Mucosa of descending colon (tissue), 3 donors: ENCODE measurements around the gene CSNK1G1. TPM values are rescaled to one million over a fixed set of nuclear protein-coding genes. Genes with fewer than 3 reads are reported as not detected.
"Not testable (repeated sequence)": the region's sequence is repeated elsewhere in the genome, so short reads cannot be mapped to it uniquely, and the experiment has no call there.

Experiments used
- ATAC-seq: fragments of 200-7000 bp; cut with Tn5 transposase; one replicate; pipeline ENCODE4 v1.9.1; 2020; ENCODE audit warnings: mild to moderate bottlenecking, moderate library complexity
- DNase-seq, 3 donors: peaks; one replicate each; pipeline ENCODE4 v3.0.0-alpha.2; 2020
- H3K36me3 ChIP-seq: fragments of 200-600 bp; one replicate; pipeline ENCODE4 v1.8.0; 2021; ENCODE audit warnings: low read depth, mild to moderate bottlenecking
- H3K4me1 ChIP-seq: fragments of 200-600 bp; one replicate; pipeline ENCODE4 v1.8.0; 2021; ENCODE audit warnings: low read depth, mild to moderate bottlenecking
- H3K4me3 ChIP-seq: fragments of 200-600 bp; one replicate; pipeline ENCODE4 v1.8.0; 2021; ENCODE audit warnings: mild to moderate bottlenecking
- H3K9me3 ChIP-seq: fragments of 200-600 bp; one replicate; pipeline ENCODE4 v1.8.0; 2021; ENCODE audit warnings: mild to moderate bottlenecking
- CTCF ChIP-seq: fragments of 200-600 bp; IDR thresholded peaks from one replicate; pipeline ENCODE4 v1.8.0; 2022; ENCODE audit warnings: antibody characterized with exemption, mild to moderate bottlenecking
- intact Hi-C, 2 donors: fragments of 100-400 bp; cut with DNase I in 1 of 2; cut with micrococcal nuclease in 1 of 2; formaldehyde crosslinking; loops; one replicate each; pipeline versions ENCODE4 v1.11.0 to v1.11.1; 2022; cut with DNase I, micrococcal nuclease
- total RNA-seq, 3 donors: library from RNA; stranded (reverse); fragmentation: NEBNext Ultra II Directional in 2 of 3; extraction: Animal tissue kit (Norgen Biotek cat#: 25700) in 2 of 3; gene quantifications; one replicate each; pipeline versions ENCODE4 v1.2.1 to v1.2.4, GENCODE V29; 2021 to 2023
- donor health status: DM: no; HTN: no; CAD: no; lungs with moderate emphysema.
- donor health status: DM: no; HTN: no; CAD: no.
- donor health status: DM: no; HTN: yes; CAD: no.

Gene CSNK1G1
- total RNA-seq, 3 donors from 2014 or later: 19.1 to 22.3 (median 22.3) TPM

GRCh38 chr15:64122444-64122843, 233.5 kb downstream of the CSNK1G1 start:
- Histone ChIP-seq H3K4me3 (no peak overlapping the region), H3K36me3 (peaks cover 18% of the 10 kb centered on the region), H3K4me1 (no peaks in the 10 kb centered on the region), H3K9me3 (no peaks in the 10 kb centered on the region)
- TF ChIP-seq CTCF: no peak
- no peak for ATAC-seq
- DNase-seq: no peak
- intact Hi-C loops: no loop called here

GRCh38 chr15:64121614-64122013, 234.4 kb downstream of the CSNK1G1 start:
- H3K4me3 ChIP-seq: no peak overlapping the region
- no peak for TF ChIP-seq CTCF
- intact Hi-C loops: no loop called here
- ATAC-seq (no peak), DNase-seq (no peak)
- H3K9me3 ChIP-seq: no peaks in the 10 kb centered on the region
- no peaks in the 10 kb centered on the region for H3K4me1 ChIP-seq
- peaks cover 13% of the 10 kb centered on the region for H3K36me3 ChIP-seq

GRCh38 chr15:64120322-64120721, 235.7 kb downstream of the CSNK1G1 start:
- ATAC-seq, H3K4me1 ChIP-seq, DNase-seq, H3K9me3 ChIP-seq, H3K4me3 ChIP-seq, intact Hi-C loops: not testable (repeated sequence)
- H3K36me3 ChIP-seq: peaks cover 13% of the 10 kb centered on the region

- Histone ChIP-seq H3K4me3 (no peak overlapping the region), H3K9me3 (no peaks in the 10 kb centered on the region), H3K36me3 (peaks cover 23% of the 10 kb centered on the region), H3K4me1 (no peaks in the 10 kb centered on the region)
- intact Hi-C loops: no loop called here
- no peak for TF ChIP-seq CTCF
- DNase-seq: no peak
- ATAC-seq: peak; percentile 36
Measured at GRCh38 chr15:64117759-64118487, 238.1 kb downstream of the CSNK1G1 start.

Other genes with a start within 250 kb of the CSNK1G1 start
- gene SNX22, start 204.4 kb downstream of the CSNK1G1 start, total RNA-seq: under 1 TPM; 0.29 to 0.35 (median 0.29) TPM
- 100 to 1,000 TPM; 207 to 396 (median 239) TPM for gene PPIB, start 193.2 kb downstream of the CSNK1G1 start, total RNA-seq
- gene PCLAF, start 25.3 kb upstream of the CSNK1G1 start, total RNA-seq: 10 to 100 TPM in 1 of 3 donors, 1 to 10 TPM in 2; 3.3 to 14.7 (median 4.4) TPM
- 10 to 100 TPM; 23.8 to 36.9 (median 28.2) TPM for gene TRIP4, start 31.7 kb upstream of the CSNK1G1 start, total RNA-seq
- gene ZNF609, start 104.4 kb upstream of the CSNK1G1 start, total RNA-seq: 10 to 100 TPM; 25.4 to 49.2 (median 29.5) TPM